ENCODE data around the gene FPGT.
A peak's percentile ranks its signal among the peaks of the same experiment; 100 is the strongest.

FPGT gene

DNA sequence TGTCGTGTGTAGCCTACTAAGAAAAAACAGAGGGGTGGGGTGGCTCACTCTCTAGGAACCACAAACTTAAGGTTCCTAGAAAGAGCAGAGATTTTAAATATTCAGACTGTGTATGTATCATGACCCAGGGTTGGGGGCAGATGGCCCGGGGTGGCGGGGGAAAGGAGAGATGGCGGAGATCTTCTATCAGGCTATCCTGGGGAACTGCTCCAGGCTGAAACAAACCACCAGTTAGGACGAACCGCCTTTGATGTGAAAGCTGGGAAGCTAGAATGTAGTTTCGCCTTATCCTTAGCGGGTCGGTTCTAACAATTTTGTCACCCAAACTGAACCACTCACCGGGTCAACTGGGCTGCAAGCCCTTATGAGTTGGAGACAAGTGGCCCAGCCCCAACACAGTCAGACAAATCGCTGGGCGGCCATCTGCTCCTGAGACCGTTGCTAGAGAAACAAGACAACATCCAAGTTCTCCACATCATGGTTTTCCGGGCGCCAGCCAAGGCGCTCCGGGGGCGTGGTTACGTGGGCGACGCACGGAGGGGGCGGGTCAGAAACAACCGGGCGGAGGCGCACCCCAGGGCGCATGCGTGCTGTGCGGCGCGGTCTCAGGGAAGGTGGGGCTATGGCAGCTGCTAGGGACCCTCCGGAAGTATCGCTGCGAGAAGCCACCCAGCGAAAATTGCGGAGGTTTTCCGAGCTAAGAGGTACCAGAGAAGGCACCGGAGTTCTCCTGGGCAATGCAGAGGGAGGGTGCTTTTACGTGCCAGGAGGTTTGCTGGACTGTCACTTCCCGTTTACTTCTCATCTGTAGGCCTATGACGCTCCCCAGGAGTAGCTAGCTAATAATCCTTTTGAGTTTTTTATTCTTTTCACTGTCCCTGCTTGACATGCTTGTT lies at the start of gene FPGT, which contains the start of gene LRRIQ3:
Gene FPGT (plus strand): TSS at position 586 of the 896 bp plus-strand sequence. CDS start 37 bp downstream, at position 623.
Gene LRRIQ3 (minus strand): TSS at position 520 of the 896 bp plus-strand sequence. CDS start 14,492 bp downstream, outside the sequence.
- TF ChIP-seq, protein P1, sequence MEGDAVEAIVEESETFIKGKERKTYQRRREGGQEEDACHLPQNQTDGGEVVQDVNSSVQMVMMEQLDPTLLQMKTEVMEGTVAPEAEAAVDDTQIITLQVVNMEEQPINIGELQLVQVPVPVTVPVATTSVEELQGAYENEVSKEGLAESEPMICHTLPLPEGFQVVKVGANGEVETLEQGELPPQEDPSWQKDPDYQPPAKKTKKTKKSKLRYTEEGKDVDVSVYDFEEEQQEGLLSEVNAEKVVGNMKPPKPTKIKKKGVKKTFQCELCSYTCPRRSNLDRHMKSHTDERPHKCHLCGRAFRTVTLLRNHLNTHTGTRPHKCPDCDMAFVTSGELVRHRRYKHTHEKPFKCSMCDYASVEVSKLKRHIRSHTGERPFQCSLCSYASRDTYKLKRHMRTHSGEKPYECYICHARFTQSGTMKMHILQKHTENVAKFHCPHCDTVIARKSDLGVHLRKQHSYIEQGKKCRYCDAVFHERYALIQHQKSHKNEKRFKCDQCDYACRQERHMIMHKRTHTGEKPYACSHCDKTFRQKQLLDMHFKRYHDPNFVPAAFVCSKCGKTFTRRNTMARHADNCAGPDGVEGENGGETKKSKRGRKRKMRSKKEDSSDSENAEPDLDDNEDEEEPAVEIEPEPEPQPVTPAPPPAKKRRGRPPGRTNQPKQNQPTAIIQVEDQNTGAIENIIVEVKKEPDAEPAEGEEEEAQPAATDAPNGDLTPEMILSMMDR (conservative IDR thresholded peaks at IDR 0.05; ENCODE audit: low read length): no peak
- no peak for TF ChIP-seq EZH2phosphoT487 (IDR thresholded peaks at IDR 0.05; ENCODE audit: borderline replicate concordance)
- H3K27me3 ChIP-seq (ENCODE audit: insufficient read depth, low read length, poor library complexity, severe bottlenecking): no peaks in the 10 kb centered on the region
- peak within 1 kb of the TSS; percentile 80 for H3K9ac ChIP-seq (ENCODE audit: low read depth, low read length, poor library complexity, severe bottlenecking)
- no peaks in the 10 kb centered on the region for H3K9me3 ChIP-seq (ENCODE audit: insufficient read depth, low read depth, low read length)
- H3K4me2 ChIP-seq (ENCODE audit: low read depth, low read length, poor library complexity, severe bottlenecking): peak within 1 kb of the TSS; percentile 88
- no peaks in the 10 kb centered on the region for H3K36me3 ChIP-seq (ENCODE audit: insufficient read depth, low read length)
- H3F3A ChIP-seq (ENCODE audit: low read depth): no peaks in the 10 kb centered on the region
- no peaks in the 10 kb centered on the region for H3K9me2 ChIP-seq (replicated peaks; ENCODE audit: low read depth, low read length)
- no peaks in the 10 kb centered on the region for H3K79me2 ChIP-seq (ENCODE audit: insufficient read depth, low read length)
- no peaks in the 10 kb centered on the region for H4K20me1 ChIP-seq (ENCODE audit: insufficient read depth, low read length, poor library complexity, severe bottlenecking)
- peak within 1 kb of the TSS; percentile 89 for H3K4me3 ChIP-seq (ENCODE audit: low read length, poor library complexity, severe bottlenecking)
- H2AFZ ChIP-seq (ENCODE audit: low read length): peak within 1 kb of the TSS; percentile 99
- H3K4me1 ChIP-seq (ENCODE audit: insufficient read depth, low read length, poor library complexity, severe bottlenecking): peaks cover 16% of the 10 kb centered on the region

DNA sequence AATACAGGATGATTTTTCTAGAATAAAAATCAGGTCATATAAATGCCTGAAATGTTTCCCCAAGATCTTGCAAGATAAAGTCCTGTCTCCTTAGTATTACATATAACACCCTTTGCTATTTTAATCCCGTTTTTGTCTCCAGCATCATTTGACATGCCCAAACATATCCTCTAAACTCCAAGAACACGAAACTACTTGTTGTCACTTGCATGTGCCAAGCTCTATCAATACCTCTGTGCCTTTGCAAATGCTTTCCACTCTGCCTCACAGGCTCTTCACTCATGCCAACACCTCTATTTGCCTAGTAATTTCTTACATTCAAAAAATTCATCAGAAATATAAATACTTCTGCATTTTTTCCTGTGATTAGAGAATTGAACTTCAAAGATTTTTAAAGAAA lies 38.0 kb upstream of the FPGT start:
- H4K20me1 ChIP-seq (ENCODE audit: insufficient read depth, low read length, poor library complexity, severe bottlenecking): no peaks in the 10 kb centered on the region
- no peak overlapping the region for H2AFZ ChIP-seq (ENCODE audit: low read length)
- no peaks in the 10 kb centered on the region for H3K4me1 ChIP-seq (ENCODE audit: insufficient read depth, low read length, poor library complexity, severe bottlenecking)
- H3K79me2 ChIP-seq (ENCODE audit: insufficient read depth, low read length): no peaks in the 10 kb centered on the region
- no peaks in the 10 kb centered on the region for H3K9me3 ChIP-seq (ENCODE audit: insufficient read depth, low read depth, low read length)
- H3K27me3 ChIP-seq (ENCODE audit: insufficient read depth, low read length, poor library complexity, severe bottlenecking): no peaks in the 10 kb centered on the region
- no peak overlapping the region for H3K4me2 ChIP-seq (ENCODE audit: low read depth, low read length, poor library complexity, severe bottlenecking)
- no peak for TF ChIP-seq EZH2phosphoT487 (IDR thresholded peaks at IDR 0.05; ENCODE audit: borderline replicate concordance)
- TF ChIP-seq, protein P1 (conservative IDR thresholded peaks at IDR 0.05; ENCODE audit: low read length): no peak
- H3K4me3 ChIP-seq (ENCODE audit: low read length, poor library complexity, severe bottlenecking): no peak overlapping the region
- no peaks in the 10 kb centered on the region for H3F3A ChIP-seq (ENCODE audit: low read depth)
- no peaks in the 10 kb centered on the region for H3K36me3 ChIP-seq (ENCODE audit: insufficient read depth, low read length)
- H3K9me2 ChIP-seq (replicated peaks; ENCODE audit: low read depth, low read length): no peaks in the 10 kb centered on the region
- H3K9ac ChIP-seq (ENCODE audit: low read depth, low read length, poor library complexity, severe bottlenecking): no peak overlapping the region

DNA sequence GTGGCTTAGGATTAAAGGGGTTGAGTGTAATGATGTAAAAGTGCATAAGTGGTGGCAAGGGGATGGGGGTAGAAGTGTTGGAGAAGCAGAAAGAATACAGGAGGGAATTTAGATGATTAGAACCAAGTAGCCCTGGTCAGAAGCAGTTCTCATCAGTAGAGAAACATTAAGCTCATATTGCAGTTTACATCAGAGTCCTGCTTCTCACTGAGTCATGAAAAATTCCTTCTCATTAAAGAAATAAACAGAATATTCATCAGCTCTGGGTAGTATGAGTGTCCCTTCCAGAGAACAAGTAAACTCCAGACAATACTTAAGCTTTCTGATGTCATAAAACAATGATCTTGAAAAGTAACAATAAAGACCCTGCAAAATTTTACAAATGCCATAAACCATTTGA lies 36.5 kb upstream of the FPGT start:
- Histone ChIP-seq H3F3A (ENCODE audit: low read depth) (no peaks in the 10 kb centered on the region), H3K36me3 (ENCODE audit: insufficient read depth, low read length) (no peaks in the 10 kb centered on the region), H3K9ac (ENCODE audit: low read depth, low read length, poor library complexity, severe bottlenecking) (no peak overlapping the region), H3K4me2 (ENCODE audit: low read depth, low read length, poor library complexity, severe bottlenecking) (no peak overlapping the region), H3K79me2 (ENCODE audit: insufficient read depth, low read length) (no peaks in the 10 kb centered on the region), H3K4me3 (ENCODE audit: low read length, poor library complexity, severe bottlenecking) (no peak overlapping the region), H4K20me1 (ENCODE audit: insufficient read depth, low read length, poor library complexity, severe bottlenecking) (no peaks in the 10 kb centered on the region), H3K9me2 (replicated peaks; ENCODE audit: low read depth, low read length) (no peaks in the 10 kb centered on the region), H3K4me1 (ENCODE audit: insufficient read depth, low read length, poor library complexity, severe bottlenecking) (no peaks in the 10 kb centered on the region), H2AFZ (ENCODE audit: low read length) (no peak overlapping the region), H3K27me3 (ENCODE audit: insufficient read depth, low read length, poor library complexity, severe bottlenecking) (no peaks in the 10 kb centered on the region), H3K9me3 (ENCODE audit: insufficient read depth, low read depth, low read length) (no peaks in the 10 kb centered on the region)
- TF ChIP-seq EZH2phosphoT487 (IDR thresholded peaks at IDR 0.05; ENCODE audit: borderline replicate concordance): no peak
- TF ChIP-seq, protein P1 (conservative IDR thresholded peaks at IDR 0.05; ENCODE audit: low read length): no peak

Measured in Loucy (cell line).